ENCODE results near the gene TM4SF20. TPM values are rescaled to one million over a fixed set of nuclear protein-coding genes. Genes with fewer than 3 reads are reported as not detected.

The TM4SF20 gene
- polyA plus RNA-seq, 1 experiment, result 1.1 TPM

- ChIA-PET POLR2A (no interaction called here), CTCF (interaction anchor here (1.2 kb wide), 1 partner anchor 108 kb away, joined by 3 read pairs; no protein-coding TSS in a partner anchor)
- Histone ChIP-seq H3K27me3 (ENCODE audit: control insufficient read depth, insufficient read depth, low read length) (no peaks in the 10 kb centered on the region), H3K27ac (ENCODE audit: low read depth, low read length) (no peak overlapping the region), H3K4me3 (ENCODE audit: low read depth, low read length) (no peak overlapping the region), H3K9me3 (ENCODE audit: control insufficient read depth, insufficient read depth, low read length) (no peaks in the 10 kb centered on the region)
- no peak; the same call in 1 of the 2 replicates for TF ChIP-seq CTCF (IDR thresholded peaks at IDR 0.05; ENCODE audit: low read depth, low read length)
- DNase-seq (ENCODE audit: low read depth, low spot score), result no peak
These were observed 15.3 kb downstream of the TM4SF20 start for GRCh38 chr2:227363756-227364155.

- Histone ChIP-seq H3K9me3 (ENCODE audit: control insufficient read depth, insufficient read depth, low read length) (no peaks in the 10 kb centered on the region), H3K27ac (ENCODE audit: low read depth, low read length) (no peak overlapping the region), H3K27me3 (ENCODE audit: control insufficient read depth, insufficient read depth, low read length) (no peaks in the 10 kb centered on the region), H3K4me3 (ENCODE audit: low read depth, low read length) (no peak overlapping the region)
- CTCF ChIA-PET, result no interaction called here
- DNase-seq (ENCODE audit: low read depth, low spot score), result no peak
- POLR2A ChIA-PET, result no interaction called here
- TF ChIP-seq CTCF (IDR thresholded peaks at IDR 0.05; ENCODE audit: low read depth, low read length), result no peak
These were observed 18.8 kb downstream of the TM4SF20 start for GRCh38 chr2:227360351-227360750.

- POLR2A ChIA-PET, result no interaction called here
- no peak for TF ChIP-seq CTCF (IDR thresholded peaks at IDR 0.05; ENCODE audit: low read depth, low read length)
- CTCF ChIA-PET, result interaction anchor here (0.7 kb wide), 1 partner anchor 55 kb away, joined by 3 read pairs; no protein-coding TSS in a partner anchor
- no peak for DNase-seq (ENCODE audit: low read depth, low spot score)
- Histone ChIP-seq H3K9me3 (ENCODE audit: control insufficient read depth, insufficient read depth, low read length) (no peaks in the 10 kb centered on the region), H3K27me3 (ENCODE audit: control insufficient read depth, insufficient read depth, low read length) (no peaks in the 10 kb centered on the region), H3K4me3 (ENCODE audit: low read depth, low read length) (no peak overlapping the region), H3K27ac (ENCODE audit: low read depth, low read length) (no peak overlapping the region)
These were observed 27.5 kb downstream of the TM4SF20 start for GRCh38 chr2:227351639-227352038.

GRCh38 chr2:227349989-227350612 lies 29.0 kb downstream of the TM4SF20 start:
- Histone ChIP-seq H3K27ac (ENCODE audit: low read depth, low read length) (no peak overlapping the region), H3K9me3 (ENCODE audit: control insufficient read depth, insufficient read depth, low read length) (no peaks in the 10 kb centered on the region), H3K4me3 (ENCODE audit: low read depth, low read length) (no peak overlapping the region), H3K27me3 (ENCODE audit: control insufficient read depth, insufficient read depth, low read length) (no peaks in the 10 kb centered on the region)
- POLR2A ChIA-PET, result no interaction called here
- DNase-seq (ENCODE audit: low read depth, low spot score), result no peak
- no peak for TF ChIP-seq CTCF (IDR thresholded peaks at IDR 0.05; ENCODE audit: low read depth, low read length)
- CTCF ChIA-PET, result interaction anchor here (0.5 to 1.3 kb wide), 2 partner anchors 14 to 258 kb away, joined by 5 read pairs; no protein-coding TSS in a partner anchor

- no peak overlapping the region for H3K4me3 ChIP-seq (ENCODE audit: low read depth, low read length)
- no peak overlapping the region for H3K27ac ChIP-seq (ENCODE audit: low read depth, low read length)
- H3K27me3 ChIP-seq (ENCODE audit: control insufficient read depth, insufficient read depth, low read length), result no peaks in the 10 kb centered on the region
- ChIA-PET CTCF (interaction anchor here (1.5 kb wide), 1 partner anchor 110 kb away, joined by 5 read pairs; no protein-coding TSS in a partner anchor), POLR2A (no interaction called here)
- DNase-seq (ENCODE audit: low read depth, low spot score), result no peak
- H3K9me3 ChIP-seq (ENCODE audit: control insufficient read depth, insufficient read depth, low read length), result no peaks in the 10 kb centered on the region
- TF ChIP-seq CTCF (IDR thresholded peaks at IDR 0.05; ENCODE audit: low read depth, low read length), result no peak
These were observed 30.8 kb downstream of the TM4SF20 start for GRCh38 chr2:227348324-227348723.
